ENCODE results near the gene ZNF428.

DNA sequence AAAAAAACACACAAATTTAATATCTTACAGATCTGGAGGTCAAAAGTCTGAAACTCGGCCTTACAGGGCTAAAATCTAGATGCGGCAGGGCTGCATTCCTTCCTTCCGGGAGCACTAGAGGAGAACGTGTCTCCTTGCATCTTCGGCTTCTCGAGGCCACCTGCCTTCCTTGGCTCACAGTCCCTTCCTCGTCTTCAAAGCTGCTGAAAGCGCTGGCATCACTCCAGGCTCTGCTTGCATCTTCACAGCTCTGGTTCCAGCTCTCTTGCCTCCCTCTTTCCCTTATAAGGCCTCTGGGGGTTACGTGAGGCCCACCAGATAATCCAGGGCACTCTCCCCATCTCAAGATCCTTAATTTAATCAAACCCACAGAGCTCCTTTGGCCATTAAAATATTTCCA, 54.6 kb downstream of the ZNF428 start:
- TF ChIP-seq CTCF (IDR thresholded peaks at IDR 0.05; ENCODE audit: insufficient read depth, low read depth, low read length) (no peak), EZH2 (IDR thresholded peaks at IDR 0.05; ENCODE audit: insufficient read depth, low read length) (no peak)

Measured in astrocyte (in vitro differentiated cells and primary cell).